Calu3 (cell line): ENCODE results near the gene CPEB1. TPM values are rescaled to one million over a fixed set of nuclear protein-coding genes. Genes with fewer than 3 reads are reported as not detected.

Source experiments
- BruUV-seq: library from RNA; stranded (reverse); fragments of 400-500 nt; replicated peaks from 2 replicates; lab custom pipeline; 2021; lab: Mats Ljungman, UMichigan
- CTCF ChIA-PET: fragments of 300-600 bp; sonication (Branson Sonifier 250); formaldehyde crosslinking; loops from one replicate; lab custom pipeline; 2022; ENCODE audit warnings: antibody characterized with exemption; lab: Charles Lee
- DNase-seq: peaks from one replicate; pipeline ENCODE4 v3.0.0; 2022
- H3K27ac Mint-ChIP-seq: one replicate; pipeline ENCODE4 v1.8.0; 2022; ENCODE audit warnings: mixed read lengths; ENCODE audit not compliant: unreplicated experiment
- H3K27me3 Mint-ChIP-seq: one replicate; pipeline ENCODE4 v1.8.0; 2022; ENCODE audit warnings: mixed read lengths; ENCODE audit not compliant: unreplicated experiment
- H3K36me3 Mint-ChIP-seq: one replicate; pipeline ENCODE4 v1.8.0; 2022; ENCODE audit warnings: mild to moderate bottlenecking, moderate library complexity, mixed read lengths; ENCODE audit not compliant: insufficient read depth, unreplicated experiment
- H3K4me1 Mint-ChIP-seq: one replicate; pipeline ENCODE4 v1.8.0; 2022; ENCODE audit warnings: mild to moderate bottlenecking, low read depth, mixed read lengths; ENCODE audit not compliant: unreplicated experiment
- H3K4me3 Mint-ChIP-seq: one replicate; pipeline ENCODE4 v1.8.0; 2022; ENCODE audit warnings: mild to moderate bottlenecking, low read depth, moderate library complexity, mixed read lengths; ENCODE audit not compliant: unreplicated experiment
- H3K9me3 Mint-ChIP-seq: one replicate; pipeline ENCODE4 v1.8.0; 2022; ENCODE audit warnings: low read depth, mixed read lengths; ENCODE audit not compliant: unreplicated experiment
- intact Hi-C: fragments of 100-400 bp; cut with micrococcal nuclease; formaldehyde crosslinking; loops from one replicate; pipeline ENCODE4 v1.10.0; 2022; ENCODE audit not compliant: unreplicated experiment
- total RNA-seq: library from RNA; stranded (reverse); gene quantifications from 2 replicates; pipeline ENCODE4 v1.2.3, GENCODE V29; 2022
- TF ChIP-seq, protein P1 (sequence below): fragments of 200-600 bp; IDR thresholded peaks from one replicate; pipeline ENCODE4 v1.8.0; 2022; ENCODE audit warnings: antibody characterized with exemption; ENCODE audit not compliant: unreplicated experiment

Gene CPEB1
- total RNA-seq, 1 experiment from 2014 or later: 5.3 TPM

DNA sequence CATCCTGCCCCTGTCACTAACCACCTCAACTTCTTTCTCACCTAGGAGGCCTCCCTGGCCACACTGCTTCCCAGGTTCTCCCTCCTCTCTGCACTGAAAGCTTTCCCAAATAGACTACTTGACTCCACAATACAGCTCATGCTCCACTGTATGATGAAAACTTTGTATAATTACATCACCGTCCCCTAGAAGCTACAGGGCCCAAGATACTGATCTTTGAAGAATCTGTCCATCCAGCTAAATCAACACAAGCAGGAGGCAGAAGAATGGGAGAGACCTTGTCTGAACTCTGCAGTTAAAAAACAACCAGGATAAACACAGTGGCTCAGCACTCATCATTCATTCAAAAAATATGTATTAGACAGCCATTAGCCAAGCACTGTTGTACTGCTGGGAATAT, 80.5 kb downstream of the CPEB1 start:
- H3K36me3 Mint-ChIP-seq: no peaks in the 10 kb centered on the region
- H3K27ac Mint-ChIP-seq: no peak overlapping the region
- CTCF ChIA-PET: interaction anchor here (1.6 kb wide), 1 partner anchor 11 kb away, joined by 4 read pairs; no protein-coding TSS in a partner anchor
- intact Hi-C loops: no loop called here
- no peaks in the 10 kb centered on the region for H3K4me1 Mint-ChIP-seq
- no peak overlapping the region for H3K4me3 Mint-ChIP-seq
- DNase-seq: no peak
- BruUV-seq: no TSS peak
- H3K9me3 Mint-ChIP-seq: no peaks in the 10 kb centered on the region
- peaks cover 2% of the 10 kb centered on the region for H3K27me3 Mint-ChIP-seq
- TF ChIP-seq, protein P1, sequence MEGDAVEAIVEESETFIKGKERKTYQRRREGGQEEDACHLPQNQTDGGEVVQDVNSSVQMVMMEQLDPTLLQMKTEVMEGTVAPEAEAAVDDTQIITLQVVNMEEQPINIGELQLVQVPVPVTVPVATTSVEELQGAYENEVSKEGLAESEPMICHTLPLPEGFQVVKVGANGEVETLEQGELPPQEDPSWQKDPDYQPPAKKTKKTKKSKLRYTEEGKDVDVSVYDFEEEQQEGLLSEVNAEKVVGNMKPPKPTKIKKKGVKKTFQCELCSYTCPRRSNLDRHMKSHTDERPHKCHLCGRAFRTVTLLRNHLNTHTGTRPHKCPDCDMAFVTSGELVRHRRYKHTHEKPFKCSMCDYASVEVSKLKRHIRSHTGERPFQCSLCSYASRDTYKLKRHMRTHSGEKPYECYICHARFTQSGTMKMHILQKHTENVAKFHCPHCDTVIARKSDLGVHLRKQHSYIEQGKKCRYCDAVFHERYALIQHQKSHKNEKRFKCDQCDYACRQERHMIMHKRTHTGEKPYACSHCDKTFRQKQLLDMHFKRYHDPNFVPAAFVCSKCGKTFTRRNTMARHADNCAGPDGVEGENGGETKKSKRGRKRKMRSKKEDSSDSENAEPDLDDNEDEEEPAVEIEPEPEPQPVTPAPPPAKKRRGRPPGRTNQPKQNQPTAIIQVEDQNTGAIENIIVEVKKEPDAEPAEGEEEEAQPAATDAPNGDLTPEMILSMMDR: no peak

DNA sequence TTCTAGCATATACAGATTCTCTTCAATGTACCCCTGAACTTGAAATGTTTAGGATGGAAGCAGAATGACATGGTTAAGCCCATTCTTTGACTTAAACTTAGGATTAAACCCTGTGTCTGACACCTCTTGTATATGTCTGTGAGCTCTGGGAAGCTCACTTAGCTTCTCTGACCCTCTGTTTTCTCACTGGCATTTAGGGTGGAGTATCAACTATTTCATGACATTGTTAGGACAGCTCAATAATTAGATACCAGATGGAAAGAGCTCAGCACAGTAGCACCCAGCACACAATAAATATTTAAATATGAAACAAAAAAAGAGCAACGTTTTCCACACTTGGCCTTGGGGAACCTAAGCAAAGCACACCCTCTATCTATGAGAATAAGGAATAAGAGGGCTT, 88.7 kb downstream of the CPEB1 start:
- Mint-ChIP-seq H3K9me3 (no peaks in the 10 kb centered on the region), H3K27me3 (peaks cover 12% of the 10 kb centered on the region), H3K4me1 (no peaks in the 10 kb centered on the region), H3K4me3 (no peak overlapping the region), H3K27ac (no peak overlapping the region), H3K36me3 (no peaks in the 10 kb centered on the region)
- CTCF ChIA-PET: interaction anchor here (0.7 kb wide), 1 partner anchor 55 kb away, joined by 3 read pairs; no protein-coding TSS in a partner anchor
- intact Hi-C loops: no loop called here
- no peak for DNase-seq
- no TSS peak for BruUV-seq
- TF ChIP-seq, protein P1: no peak

DNA sequence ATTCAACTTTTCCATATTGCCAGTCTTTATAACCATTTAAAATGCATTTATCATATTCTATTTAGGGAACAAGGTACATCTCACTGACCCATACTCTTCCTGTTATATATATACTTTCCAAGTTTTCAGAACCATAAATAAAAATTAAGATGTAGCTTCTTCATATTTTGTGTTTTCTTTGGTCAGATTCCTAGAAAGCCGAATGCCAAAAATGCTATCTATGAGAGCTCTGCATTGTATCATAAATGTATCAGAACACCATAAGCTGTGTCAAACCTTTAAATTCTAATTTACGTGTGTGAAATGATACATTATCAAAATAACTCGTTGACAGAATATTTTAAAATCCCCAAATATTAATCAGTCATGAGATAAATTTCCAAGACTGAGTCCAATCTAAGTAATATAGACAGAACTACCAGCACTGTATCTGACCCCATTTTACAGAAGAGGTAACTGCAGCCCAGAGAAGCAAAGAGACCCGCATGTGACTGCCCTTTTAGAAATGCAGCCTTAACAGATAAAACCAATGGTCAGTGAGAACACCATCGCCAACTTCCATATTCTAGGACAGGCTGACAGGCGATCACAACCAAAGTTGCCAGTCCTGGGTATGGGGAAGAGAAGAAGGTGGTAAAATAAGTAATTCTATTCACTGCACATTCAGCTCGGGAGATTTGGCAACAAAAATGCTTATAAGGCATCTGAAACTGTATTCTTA, 90.7 kb downstream of the CPEB1 start:
- Mint-ChIP-seq H3K4me3 (no peak overlapping the region), H3K27ac (no peak overlapping the region), H3K36me3 (no peaks in the 10 kb centered on the region), H3K4me1 (no peaks in the 10 kb centered on the region), H3K9me3 (no peaks in the 10 kb centered on the region), H3K27me3 (peaks cover 24% of the 10 kb centered on the region)
- TF ChIP-seq, protein P1: no peak
- CTCF ChIA-PET: interaction anchor here (0.6 kb wide), 1 partner anchor 396 kb away, joined by 3 read pairs; no protein-coding TSS in a partner anchor
- intact Hi-C loops: no loop called here
- no TSS peak for BruUV-seq
- DNase-seq: no peak

DNA sequence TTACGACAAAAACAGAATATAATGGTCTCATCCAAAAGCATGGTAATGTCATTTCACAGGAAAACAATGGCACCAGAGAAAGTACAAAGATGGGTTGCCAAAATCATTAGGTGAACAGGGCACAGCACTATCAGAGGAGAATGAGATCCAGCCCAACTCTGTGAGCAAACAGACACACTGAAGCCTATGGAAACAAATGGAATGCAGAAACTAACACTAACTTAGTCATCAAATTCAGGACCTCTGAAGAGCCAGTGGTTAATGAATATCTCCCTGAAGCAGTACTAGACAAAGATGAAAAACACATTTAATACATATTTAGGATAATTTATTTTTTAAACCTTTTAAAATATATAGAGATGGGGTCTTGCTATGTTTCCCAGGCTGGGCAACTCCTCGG, 92.3 kb downstream of the CPEB1 start:
- CTCF ChIA-PET: no interaction called here
- no TSS peak for BruUV-seq
- no peak for DNase-seq
- H3K4me1 Mint-ChIP-seq: no peaks in the 10 kb centered on the region
- H3K4me3 Mint-ChIP-seq: no peak overlapping the region
- intact Hi-C loops: no loop called here
- peaks cover 32% of the 10 kb centered on the region for H3K27me3 Mint-ChIP-seq
- TF ChIP-seq, protein P1: no peak
- no peaks in the 10 kb centered on the region for H3K36me3 Mint-ChIP-seq
- H3K9me3 Mint-ChIP-seq: no peaks in the 10 kb centered on the region
- no peak overlapping the region for H3K27ac Mint-ChIP-seq
